Measurements from ENCODE around the gene ANO8. TPM values are rescaled to one million over a fixed set of nuclear protein-coding genes. Genes with fewer than 3 reads are reported as not detected.

Gene ANO8
- total and polyA plus RNA-seq, 2 donors (not counting 3 experiments of a cell fraction or from before 2014, with no cell fraction given) = 3.5 to 6.8 TPM

DNA sequence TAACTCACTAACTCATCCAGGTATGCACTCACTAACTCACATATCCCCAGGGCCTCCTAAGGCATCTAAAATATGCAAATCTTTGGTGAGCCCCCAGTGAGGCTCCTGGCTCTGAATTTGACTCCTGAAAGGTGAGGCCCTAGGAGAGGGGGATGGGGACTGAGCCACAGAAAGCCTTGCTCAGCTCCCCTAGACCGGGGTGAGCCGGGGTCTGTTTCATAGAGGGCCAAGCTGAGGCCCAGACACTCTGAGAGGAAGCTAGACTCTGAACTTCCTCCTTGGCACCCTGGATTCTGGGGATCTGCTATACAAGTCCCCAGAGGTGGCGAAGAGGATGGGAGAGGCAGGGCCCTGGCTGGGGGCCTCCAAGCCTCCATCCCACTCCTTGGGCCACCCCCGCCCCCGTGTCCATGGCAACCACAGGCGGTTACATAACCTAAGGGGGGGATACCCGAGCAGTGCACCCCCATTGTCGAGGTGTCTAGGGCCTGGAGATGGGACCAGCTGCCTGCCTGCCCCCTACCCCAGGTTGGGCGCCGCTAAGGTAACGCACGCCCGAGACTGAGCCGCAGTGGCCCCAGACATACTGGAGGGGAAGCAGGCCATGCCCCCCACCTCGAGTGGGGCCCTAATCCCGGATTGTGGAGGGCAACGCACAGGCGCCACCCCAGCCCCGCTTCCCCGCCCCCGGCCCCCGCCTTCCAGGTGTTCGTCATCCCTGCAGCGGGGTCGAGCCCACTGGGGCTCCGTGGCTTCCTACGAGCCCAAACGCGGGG, 32.1 kb downstream of the ANO8 start:
- peak overlapping the region; percentile 31 to 46 (median 36) for H3K4me3 ChIP-seq (replicated peaks in 1 of 3; ENCODE audit: insufficient read depth in 1 of 3, low read depth in 1 of 3, low read length in 3 of 3)
- H3K9me3 ChIP-seq (replicated peaks; ENCODE audit: control insufficient read depth, insufficient read depth, low read length) = no peaks in the 10 kb centered on the region
- no peaks in the 10 kb centered on the region for H4K20me1 ChIP-seq (replicated peaks; ENCODE audit: control insufficient read depth, extremely low read depth, insufficient read depth, low read length)
- no peaks in the 10 kb centered on the region for H3K9me1 ChIP-seq (replicated peaks; ENCODE audit: control insufficient read depth, extremely low read depth, insufficient read depth, low read length)
- no peak for FAIRE-seq
- no peaks in the 10 kb centered on the region for H3K36me3 ChIP-seq (ENCODE audit: control insufficient read depth in 2 of 2, extremely low read depth in 1 of 2, insufficient read depth in 2 of 2, low read length in 2 of 2)
- peak overlapping the region; percentile 67 for H2AFZ ChIP-seq (ENCODE audit: low read depth, low read length)
- peak overlapping the region; percentile 42 for H3K4me2 ChIP-seq (ENCODE audit: insufficient read depth, low read length)
- no peak for TF ChIP-seq POLR2AphosphoS5 (IDR thresholded peaks at IDR 0.05; ENCODE audit: insufficient read depth, low read depth, low read length)
- TF ChIP-seq POLR2A (IDR thresholded peaks at IDR 0.05; ENCODE audit: low read depth, low read length) = no peak
- no peak for TF ChIP-seq FOS (IDR thresholded peaks at IDR 0.05; ENCODE audit: borderline replicate concordance, insufficient read depth, low read length)
- TF ChIP-seq, protein P1, sequence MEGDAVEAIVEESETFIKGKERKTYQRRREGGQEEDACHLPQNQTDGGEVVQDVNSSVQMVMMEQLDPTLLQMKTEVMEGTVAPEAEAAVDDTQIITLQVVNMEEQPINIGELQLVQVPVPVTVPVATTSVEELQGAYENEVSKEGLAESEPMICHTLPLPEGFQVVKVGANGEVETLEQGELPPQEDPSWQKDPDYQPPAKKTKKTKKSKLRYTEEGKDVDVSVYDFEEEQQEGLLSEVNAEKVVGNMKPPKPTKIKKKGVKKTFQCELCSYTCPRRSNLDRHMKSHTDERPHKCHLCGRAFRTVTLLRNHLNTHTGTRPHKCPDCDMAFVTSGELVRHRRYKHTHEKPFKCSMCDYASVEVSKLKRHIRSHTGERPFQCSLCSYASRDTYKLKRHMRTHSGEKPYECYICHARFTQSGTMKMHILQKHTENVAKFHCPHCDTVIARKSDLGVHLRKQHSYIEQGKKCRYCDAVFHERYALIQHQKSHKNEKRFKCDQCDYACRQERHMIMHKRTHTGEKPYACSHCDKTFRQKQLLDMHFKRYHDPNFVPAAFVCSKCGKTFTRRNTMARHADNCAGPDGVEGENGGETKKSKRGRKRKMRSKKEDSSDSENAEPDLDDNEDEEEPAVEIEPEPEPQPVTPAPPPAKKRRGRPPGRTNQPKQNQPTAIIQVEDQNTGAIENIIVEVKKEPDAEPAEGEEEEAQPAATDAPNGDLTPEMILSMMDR (IDR thresholded peaks at IDR 0.05; ENCODE audit: extremely low read depth in 1 of 2, insufficient read depth in 1 of 2, low read depth in 1 of 2, low read length in 2 of 2) = no peak
- no peak for TF ChIP-seq GATA2 (IDR thresholded peaks at IDR 0.05; ENCODE audit: insufficient read depth, insufficient read length, low read depth, low read length)
- TF ChIP-seq, protein P2, sequence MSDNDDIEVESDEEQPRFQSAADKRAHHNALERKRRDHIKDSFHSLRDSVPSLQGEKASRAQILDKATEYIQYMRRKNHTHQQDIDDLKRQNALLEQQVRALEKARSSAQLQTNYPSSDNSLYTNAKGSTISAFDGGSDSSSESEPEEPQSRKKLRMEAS (IDR thresholded peaks at IDR 0.05; ENCODE audit: insufficient read depth, insufficient read length) = no peak
- no peak for TF ChIP-seq EZH2 (IDR thresholded peaks at IDR 0.05; ENCODE audit: borderline replicate concordance, low read depth, low read length, severe bottlenecking)
- no peak for TF ChIP-seq JUN (IDR thresholded peaks at IDR 0.05; ENCODE audit: borderline replicate concordance, insufficient read depth, insufficient read length, low read depth)
- TF ChIP-seq MYC (IDR thresholded peaks at IDR 0.05; ENCODE audit: low read depth, low read length) = no peak
- BruUV-seq (replicated peaks) = no TSS peak
- no peak overlapping the region for H3K27ac ChIP-seq (ENCODE audit: insufficient read depth, low read depth, low read length)
- H3K79me2 ChIP-seq (ENCODE audit: control insufficient read depth, insufficient read depth, low read length) = no peaks in the 10 kb centered on the region
- no peaks in the 10 kb centered on the region for H3K27me3 ChIP-seq (ENCODE audit: control insufficient read depth in 2 of 2, insufficient read depth in 2 of 2, low read length in 2 of 2)
- peaks cover 9% of the 10 kb centered on the region for H3K4me1 ChIP-seq (ENCODE audit: control insufficient read depth, extremely low read depth, insufficient read depth, low read length)
- DNase-seq (ENCODE audit: low read depth, low spot score) = no peak
- no peak overlapping the region for H3K9ac ChIP-seq (replicated peaks; ENCODE audit: extremely low read depth, insufficient read depth, low read length)
- dilution Hi-C loops (cut with MboI; ENCODE audit: extremely low pct_ligation_motif_present, low sequenced_read_pairs) (no loop called here), intact Hi-C loops (cut with micrococcal nuclease) (no loop called here)
- ChIA-PET POLR2A (no interaction called here), CTCF (interaction anchor here (3.3 kb wide), 1 partner anchor 9 kb away, joined by 70 read pairs; no protein-coding TSS in a partner anchor)

Data from endothelial cell of umbilical vein (primary cell).